NCI-H69 (cell line): ENCODE measurements around the gene TRIOBP.
"Not testable (repeated sequence)": the region's sequence is repeated elsewhere in the genome, so short reads cannot be mapped to it uniquely, and the experiment has no call there.

ENCODE experiments used
- DNase-seq: peaks from one replicate; lab custom pipeline; 2025; lab: John Stamatoyannopoulos, UW

Gene TRIOBP

GRCh38 chr22:37690407-37690806 lies 6.4 kb upstream of the TRIOBP start:
- DNase-seq = no peak

- no peak for DNase-seq
These were observed 5.8 kb upstream of the TRIOBP start for GRCh38 chr22:37690901-37691504.

- no peak for DNase-seq
These were observed 4.1 kb upstream of the TRIOBP start for GRCh38 chr22:37692627-37693285.

- DNase-seq = not testable (repeated sequence)
These were observed 2.7 kb upstream of the TRIOBP start for GRCh38 chr22:37694131-37694530.

- not testable (repeated sequence) for DNase-seq
These were observed 590 bp upstream of the TRIOBP start for GRCh38 chr22:37696260-37696656.

- DNase-seq = no peak
These were observed 639 bp downstream of the TRIOBP start for GRCh38 chr22:37697538-37697835.

GRCh38 chr22:37701141-37701786 lies 4.4 kb downstream of the TRIOBP start:
- no peak for DNase-seq

- no peak for DNase-seq
These were observed 7.1 kb downstream of the TRIOBP start for GRCh38 chr22:37703906-37704305.

- DNase-seq = no peak
These were observed 7.8 kb downstream of the TRIOBP start for GRCh38 chr22:37704645-37705044.

GRCh38 chr22:37705205-37705604 lies 8.4 kb downstream of the TRIOBP start:
- no peak for DNase-seq

- no peak for DNase-seq
These were observed 12.0 kb downstream of the TRIOBP start for GRCh38 chr22:37708580-37709444.

GRCh38 chr22:37709445-37709765 lies 12.6 kb downstream of the TRIOBP start:
- no peak for DNase-seq

- no peak for DNase-seq
These were observed 13.8 kb downstream of the TRIOBP start for GRCh38 chr22:37710675-37711074.

GRCh38 chr22:37711490-37711889 lies 14.6 kb downstream of the TRIOBP start:
- DNase-seq = no peak

GRCh38 chr22:37713761-37714160 lies 16.9 kb downstream of the TRIOBP start:
- DNase-seq = no peak

- DNase-seq = no peak
These were observed 17.8 kb downstream of the TRIOBP start for GRCh38 chr22:37714634-37715033.

- DNase-seq = no peak
These were observed 18.9 kb downstream of the TRIOBP start for GRCh38 chr22:37715760-37716159.

- no peak for DNase-seq
These were observed 19.9 kb downstream of the TRIOBP start for GRCh38 chr22:37716708-37717107.

GRCh38 chr22:37717235-37717634 lies 20.4 kb downstream of the TRIOBP start:
- DNase-seq = not testable (repeated sequence)

- not testable (repeated sequence) for DNase-seq
These were observed 21.0 kb downstream of the TRIOBP start for GRCh38 chr22:37717746-37718305.

- DNase-seq = no peak
These were observed 28.8 kb downstream of the TRIOBP start for GRCh38 chr22:37725551-37726240.
